HAP-1 (cell line): ENCODE data around the gene HNRNPH2.

Source experiments
- DNase-seq, 2 experiments: peaks; one replicate each; pipeline ENCODE4 v3.0.0-alpha.2; 2016 to 2020; ENCODE audit warnings: low spot score in 2 of 2
- H3K27me3 ChIP-seq: fragments of 250-450 bp; sonication (Bioruptor Pico); 2 replicates; pipeline ENCODE4 v1.5.1; 2020; ENCODE audit warnings: low read depth, mild to moderate bottlenecking, moderate library complexity
- H3K36me3 ChIP-seq: fragments of 250-450 bp; sonication (Bioruptor Pico); replicated peaks from 2 replicates; pipeline ENCODE4 v1.5.1; 2020; ENCODE audit warnings: mild to moderate bottlenecking
- H3K4me1 ChIP-seq: fragments of 250-450 bp; sonication (Bioruptor Pico); 2 replicates; pipeline ENCODE4 v1.5.1; 2020; ENCODE audit warnings: mild to moderate bottlenecking
- H3K4me3 ChIP-seq: fragments of 250-450 bp; sonication (Bioruptor Pico); 2 replicates; pipeline ENCODE4 v1.5.1; 2020; ENCODE audit warnings: mild to moderate bottlenecking, moderate library complexity
- H3K9me3 ChIP-seq: fragments of 250-450 bp; sonication (Bioruptor Pico); 2 replicates; pipeline ENCODE4 v1.5.1; 2020; ENCODE audit warnings: mild to moderate bottlenecking, moderate library complexity
- in situ Hi-C: fragments of 300-500 bp; cut with MboI; formaldehyde crosslinking; loops from 3 replicates; pipeline ENCODE4 v1.14.3; 2020; ENCODE audit warnings: low sequenced_read_pairs, inconsistent platforms, mixed read lengths

The HNRNPH2 gene

DNA sequence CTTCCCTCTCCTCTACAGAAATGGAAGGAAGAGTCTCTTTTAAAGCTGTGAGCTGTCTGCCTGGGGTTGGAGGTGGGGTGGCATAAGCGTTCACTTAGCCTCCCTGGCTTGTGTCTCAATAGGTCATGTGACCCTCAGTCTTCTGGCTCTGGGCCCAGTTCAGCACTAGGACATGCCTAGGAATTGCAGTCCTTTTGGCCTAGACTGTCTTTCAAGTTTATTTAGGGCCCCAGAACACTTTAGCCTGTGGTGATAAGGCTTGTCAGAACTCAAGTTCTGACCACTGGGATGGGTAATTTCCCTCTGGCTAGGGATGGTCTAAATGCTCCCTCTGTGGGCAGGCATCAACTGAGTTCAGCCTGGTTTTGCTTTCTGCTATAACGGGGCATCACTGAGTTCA is 42.9 kb downstream of the HNRNPH2 start:
- Histone ChIP-seq H3K4me3 (no peak overlapping the region), H3K4me1 (no peaks in the 10 kb centered on the region), H3K27me3 (no peaks in the 10 kb centered on the region), H3K9me3 (no peaks in the 10 kb centered on the region), H3K36me3 (no peaks in the 10 kb centered on the region)
- in situ Hi-C loops = no loop called here
- DNase-seq = no peak

DNA sequence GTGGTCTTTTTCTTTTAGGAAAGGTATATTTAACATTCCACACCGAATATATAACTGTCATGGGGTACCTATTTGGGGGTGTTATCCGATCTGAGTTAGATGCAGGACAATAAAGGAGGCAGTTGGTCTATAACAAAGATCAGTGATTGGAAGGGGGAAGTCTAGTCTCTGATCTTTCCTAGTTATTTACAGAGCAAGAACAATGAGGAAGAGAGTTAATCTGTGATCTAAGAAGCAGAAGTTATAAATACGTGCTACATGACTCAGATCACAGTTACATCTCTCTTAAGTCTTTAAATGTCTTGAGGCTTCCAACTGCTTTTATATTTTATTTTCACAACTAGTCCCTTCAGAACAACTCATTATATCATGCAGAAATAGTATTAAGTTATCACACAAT is 44.0 kb downstream of the HNRNPH2 start:
- H3K9me3 ChIP-seq = no peaks in the 10 kb centered on the region
- H3K27me3 ChIP-seq = 0 out of 2 replicates have a peak, but pooled peaks cover 1% of the 10 kb centered on the region
- DNase-seq = no peak
- no peaks in the 10 kb centered on the region for H3K36me3 ChIP-seq
- H3K4me1 ChIP-seq = no peaks in the 10 kb centered on the region
- in situ Hi-C loops = no loop called here
- no peak overlapping the region for H3K4me3 ChIP-seq

DNA sequence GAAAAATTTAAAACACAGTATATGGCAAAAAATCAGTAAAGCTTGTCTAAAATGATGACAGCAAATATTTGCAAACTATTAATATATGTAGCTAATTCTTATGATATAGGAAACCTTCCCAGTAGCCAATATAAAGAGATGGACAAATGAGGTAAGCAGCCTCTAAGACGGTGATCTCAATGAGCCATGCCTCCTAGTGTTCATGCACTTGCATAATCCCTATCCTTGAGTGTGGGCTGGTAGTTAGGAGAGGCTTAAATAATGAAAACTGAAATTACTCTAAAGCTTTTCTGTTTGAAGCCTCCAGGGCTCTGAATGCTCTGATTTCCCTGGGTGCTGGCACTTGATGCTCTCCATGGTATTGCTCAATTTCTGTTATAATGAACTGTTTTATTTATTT is 52.6 kb downstream of the HNRNPH2 start:
- H3K4me1 ChIP-seq = no peaks in the 10 kb centered on the region
- in situ Hi-C loops = no loop called here
- no peaks in the 10 kb centered on the region for H3K9me3 ChIP-seq
- peaks cover 5% of the 10 kb centered on the region; the same call in 1 of the 2 replicates for H3K27me3 ChIP-seq
- no peaks in the 10 kb centered on the region for H3K36me3 ChIP-seq
- no peak for DNase-seq
- H3K4me3 ChIP-seq = no peak overlapping the region

DNA sequence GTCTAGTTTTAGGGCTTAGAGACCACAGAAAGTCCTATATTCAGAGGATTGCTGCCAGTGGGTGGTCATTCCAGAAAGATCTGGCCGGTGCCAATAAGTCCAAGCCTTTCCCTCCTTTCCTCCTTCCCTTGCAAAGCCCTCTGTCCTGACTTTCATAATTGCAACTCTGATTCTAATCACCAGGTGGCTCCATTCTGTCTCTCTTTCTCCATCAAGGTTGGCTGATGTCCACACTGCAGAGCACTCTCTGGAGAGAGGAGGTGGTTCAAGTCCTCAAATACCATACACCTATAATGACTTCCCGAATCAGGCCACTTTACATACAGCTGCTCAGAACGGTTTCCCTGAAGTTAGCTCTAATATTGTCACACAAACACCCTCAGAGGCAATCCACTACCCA is 54.9 kb downstream of the HNRNPH2 start:
- no peaks in the 10 kb centered on the region for H3K4me1 ChIP-seq
- peak; percentile 30 to 31 for DNase-seq
- H3K36me3 ChIP-seq = no peaks in the 10 kb centered on the region
- in situ Hi-C loops = no loop called here
- H3K27me3 ChIP-seq = peaks cover 3% of the 10 kb centered on the region
- H3K4me3 ChIP-seq = no peak overlapping the region
- no peaks in the 10 kb centered on the region for H3K9me3 ChIP-seq
